Measurements from ENCODE around the gene DVL3. TPM values are rescaled to one million over a fixed set of nuclear protein-coding genes. Genes with fewer than 3 reads are reported as not detected.
"Not testable (repeated sequence)": the region's sequence is repeated elsewhere in the genome, so short reads cannot be mapped to it uniquely, and the experiment has no call there.

DVL3 gene
- total RNA-seq, 2 donors from 2014 or later: 42.6 to 45.9 TPM

GRCh38 chr3:184140436-184140835, 14.7 kb upstream of the DVL3 start:
- peaks cover 0 to 11% of the 10 kb centered on the region in 2 donors for H3K36me3 Mint-ChIP-seq (ENCODE audit: insufficient read depth in 2 of 2)
- no peaks in the 10 kb centered on the region for H3K27me3 Mint-ChIP-seq (ENCODE audit: low read depth)
- peaks cover 20% of the 10 kb centered on the region for H3K4me1 Mint-ChIP-seq (ENCODE audit: low read depth)

GRCh38 chr3:184142199-184142598, 13.0 kb upstream of the DVL3 start:
- H3K4me3 Mint-ChIP-seq: no peak overlapping the region
- H3K9me3 Mint-ChIP-seq: no peaks in the 10 kb centered on the region
- ATAC-seq (replicated peaks in 1 of 2): no peak
- DNase-seq: no peak
- H3K27ac Mint-ChIP-seq: peak overlapping the region; percentile 36
- no peaks in the 10 kb centered on the region for H3K27me3 Mint-ChIP-seq (ENCODE audit: low read depth)
- peaks cover 5% of the 10 kb centered on the region for H3K4me1 Mint-ChIP-seq (ENCODE audit: low read depth)
- H3K36me3 Mint-ChIP-seq (ENCODE audit: insufficient read depth in 2 of 2): peaks cover 0 to 11% of the 10 kb centered on the region in 2 donors

More at GRCh38 chr3:184140436-184140835, 14.7 kb upstream of the DVL3 start:
- DNase-seq (no peak), ATAC-seq (replicated peaks in 1 of 2) (no peak)
- Mint-ChIP-seq H3K4me3 (no peak overlapping the region), H3K27ac (peak overlapping the region; percentile 16), H3K9me3 (no peaks in the 10 kb centered on the region)

GRCh38 chr3:184143327-184143726, 11.8 kb upstream of the DVL3 start:
- ATAC-seq (replicated peaks in 1 of 2): peak in 1 of 2 donors; percentile 53
- H3K36me3 Mint-ChIP-seq (ENCODE audit: insufficient read depth in 2 of 2): peaks cover 0 to 10% of the 10 kb centered on the region in 2 donors

GRCh38 chr3:184144505-184144904, 10.7 kb upstream of the DVL3 start:
- H3K27ac Mint-ChIP-seq: no peak overlapping the region
- DNase-seq: no peak
- H3K4me3 Mint-ChIP-seq: no peak overlapping the region
- H3K36me3 Mint-ChIP-seq (ENCODE audit: insufficient read depth in 2 of 2): peaks cover 0 to 10% of the 10 kb centered on the region in 2 donors
- ATAC-seq (replicated peaks in 1 of 2): no peak
- no peaks in the 10 kb centered on the region for H3K9me3 Mint-ChIP-seq
- no peaks in the 10 kb centered on the region for H3K27me3 Mint-ChIP-seq (ENCODE audit: low read depth)
- no peaks in the 10 kb centered on the region for H3K4me1 Mint-ChIP-seq (ENCODE audit: low read depth)

More at GRCh38 chr3:184143327-184143726, 11.8 kb upstream of the DVL3 start:
- no peaks in the 10 kb centered on the region for H3K9me3 Mint-ChIP-seq
- no peak overlapping the region for H3K4me3 Mint-ChIP-seq
- H3K4me1 Mint-ChIP-seq (ENCODE audit: low read depth): no peaks in the 10 kb centered on the region
- H3K27ac Mint-ChIP-seq: peak overlapping the region; percentile 46
- H3K27me3 Mint-ChIP-seq (ENCODE audit: low read depth): no peaks in the 10 kb centered on the region
- no peak for DNase-seq

- H3K27ac Mint-ChIP-seq: no peak overlapping the region
Measured at GRCh38 chr3:184145111-184145524, 10.1 kb upstream of the DVL3 start.

GRCh38 chr3:184145751-184146270, 9.4 kb upstream of the DVL3 start:
- H3K4me1 Mint-ChIP-seq (ENCODE audit: low read depth): no peaks in the 10 kb centered on the region
- no peak overlapping the region for H3K4me3 Mint-ChIP-seq
- H3K36me3 Mint-ChIP-seq (ENCODE audit: insufficient read depth in 2 of 2): peaks cover 0 to 4% of the 10 kb centered on the region in 2 donors
- no peak overlapping the region for H3K27ac Mint-ChIP-seq
- DNase-seq (no peak), ATAC-seq (replicated peaks in 1 of 2) (no peak)
- no peaks in the 10 kb centered on the region for H3K27me3 Mint-ChIP-seq (ENCODE audit: low read depth)
- no peaks in the 10 kb centered on the region for H3K9me3 Mint-ChIP-seq

More at GRCh38 chr3:184145111-184145524, 10.1 kb upstream of the DVL3 start:
- H3K4me3 Mint-ChIP-seq: no peak overlapping the region
- no peaks in the 10 kb centered on the region for H3K27me3 Mint-ChIP-seq (ENCODE audit: low read depth)
- no peaks in the 10 kb centered on the region for H3K9me3 Mint-ChIP-seq
- DNase-seq: peak; percentile 21 to 26
- peaks cover 0 to 8% of the 10 kb centered on the region in 2 donors for H3K36me3 Mint-ChIP-seq (ENCODE audit: insufficient read depth in 2 of 2)
- ATAC-seq (replicated peaks in 1 of 2): peak; percentile 59 to 66
- H3K4me1 Mint-ChIP-seq (ENCODE audit: low read depth): no peaks in the 10 kb centered on the region

GRCh38 chr3:184148076-184148475, 7.1 kb upstream of the DVL3 start:
- Mint-ChIP-seq H3K36me3 (ENCODE audit: insufficient read depth in 2 of 2) (no peaks in the 10 kb centered on the region), H3K4me3 (no peak overlapping the region), H3K27me3 (ENCODE audit: low read depth) (no peaks in the 10 kb centered on the region), H3K9me3 (no peaks in the 10 kb centered on the region), H3K4me1 (ENCODE audit: low read depth) (no peaks in the 10 kb centered on the region), H3K27ac (no peak overlapping the region)
- no peak for DNase-seq
- ATAC-seq (replicated peaks in 1 of 2): no peak

- no peak for ATAC-seq (replicated peaks in 1 of 2)
- no peak overlapping the region for H3K4me3 Mint-ChIP-seq
- no peak for DNase-seq
- H3K4me1 Mint-ChIP-seq (ENCODE audit: low read depth): no peaks in the 10 kb centered on the region
- no peaks in the 10 kb centered on the region for H3K36me3 Mint-ChIP-seq (ENCODE audit: insufficient read depth in 2 of 2)
- no peak overlapping the region for H3K27ac Mint-ChIP-seq
- H3K9me3 Mint-ChIP-seq: no peaks in the 10 kb centered on the region
- no peaks in the 10 kb centered on the region for H3K27me3 Mint-ChIP-seq (ENCODE audit: low read depth)
Measured at GRCh38 chr3:184149123-184149522, 6.1 kb upstream of the DVL3 start.

- not testable (repeated sequence) for H3K4me3 Mint-ChIP-seq; H3K27ac Mint-ChIP-seq; H3K27me3 Mint-ChIP-seq (ENCODE audit: low read depth); DNase-seq; H3K36me3 Mint-ChIP-seq (ENCODE audit: insufficient read depth in 2 of 2); H3K4me1 Mint-ChIP-seq (ENCODE audit: low read depth); ATAC-seq (replicated peaks in 1 of 2); H3K9me3 Mint-ChIP-seq
Measured at GRCh38 chr3:184149770-184150169, 5.4 kb upstream of the DVL3 start.

- ATAC-seq (replicated peaks in 1 of 2) (peak; percentile 68 to 69), DNase-seq (peak; percentile 63 to 71)
- no peaks in the 10 kb centered on the region for H3K9me3 Mint-ChIP-seq
- H3K27ac Mint-ChIP-seq: peak overlapping the region; percentile 86
- H3K4me1 Mint-ChIP-seq (ENCODE audit: low read depth): peaks cover 26% of the 10 kb centered on the region
- H3K27me3 Mint-ChIP-seq (ENCODE audit: low read depth): no peaks in the 10 kb centered on the region
- H3K4me3 Mint-ChIP-seq: peak overlapping the region; percentile 98 to 99
- peaks cover 1 to 9% of the 10 kb centered on the region in 2 donors for H3K36me3 Mint-ChIP-seq (ENCODE audit: insufficient read depth in 2 of 2)
Measured at GRCh38 chr3:184155644-184156521, 706 bp downstream of the DVL3 start.

GRCh38 chr3:184156522-184156955, 1.4 kb downstream of the DVL3 start:
- H3K27ac Mint-ChIP-seq: peak overlapping the region; percentile 86
- DNase-seq (no peak), ATAC-seq (replicated peaks in 1 of 2) (no peak)
- no peaks in the 10 kb centered on the region for H3K9me3 Mint-ChIP-seq
- H3K36me3 Mint-ChIP-seq (ENCODE audit: insufficient read depth in 2 of 2): peaks cover 1 to 9% of the 10 kb centered on the region in 2 donors
- H3K4me1 Mint-ChIP-seq (ENCODE audit: low read depth): peaks cover 26% of the 10 kb centered on the region
- H3K27me3 Mint-ChIP-seq (ENCODE audit: low read depth): no peaks in the 10 kb centered on the region
- peak overlapping the region; percentile 98 to 99 for H3K4me3 Mint-ChIP-seq

GRCh38 chr3:184157206-184157605, 2.0 kb downstream of the DVL3 start:
- Mint-ChIP-seq H3K27me3 (ENCODE audit: low read depth) (no peaks in the 10 kb centered on the region), H3K4me3 (peak overlapping the region; percentile 98 to 99), H3K9me3 (no peaks in the 10 kb centered on the region), H3K36me3 (ENCODE audit: insufficient read depth in 2 of 2) (peaks cover 1 to 9% of the 10 kb centered on the region in 2 donors), H3K27ac (no peak overlapping the region), H3K4me1 (ENCODE audit: low read depth) (peaks cover 26% of the 10 kb centered on the region)
- ATAC-seq (replicated peaks in 1 of 2) (no peak), DNase-seq (no peak)

GRCh38 chr3:184158404-184158803, 3.2 kb downstream of the DVL3 start:
- H3K27ac Mint-ChIP-seq: no peak overlapping the region
- H3K27me3 Mint-ChIP-seq (ENCODE audit: low read depth): no peaks in the 10 kb centered on the region
- no peaks in the 10 kb centered on the region for H3K9me3 Mint-ChIP-seq
- no peak for ATAC-seq (replicated peaks in 1 of 2)
- peaks cover 26% of the 10 kb centered on the region for H3K4me1 Mint-ChIP-seq (ENCODE audit: low read depth)
- no peak for DNase-seq
- H3K36me3 Mint-ChIP-seq (ENCODE audit: insufficient read depth in 2 of 2): peaks cover 2 to 9% of the 10 kb centered on the region in 2 donors
- no peak overlapping the region for H3K4me3 Mint-ChIP-seq
